Activated T-helper 17 cell treated with anti-CD3 and anti-CD28 coated beads, Interleukin-2, amount 50 U/mL, for 72 hours (primary cell): ENCODE measurements around the gene SHOX. TPM values are rescaled to one million over a fixed set of nuclear protein-coding genes. Genes with fewer than 3 reads are reported as not detected.

Experiments
- ATAC-seq: fragments of 150-1000 bp; cut with Tn5 transposase; replicated peaks from 2 replicates; pipeline ENCODE4 v1.10.0; 2021; ENCODE audit warnings: mild to moderate bottlenecking, moderate library complexity
- H3K27ac Mint-ChIP-seq: one replicate; pipeline ENCODE4 v1.8.0; 2022; ENCODE audit warnings: mixed read lengths
- H3K27me3 Mint-ChIP-seq: one replicate; pipeline ENCODE4 v1.8.0; 2022; ENCODE audit warnings: mixed read lengths
- H3K36me3 Mint-ChIP-seq: one replicate; pipeline ENCODE4 v1.8.0; 2022; ENCODE audit warnings: low read depth, mild to moderate bottlenecking, mixed read lengths
- H3K4me1 Mint-ChIP-seq: one replicate; pipeline ENCODE4 v1.8.0; 2022; ENCODE audit warnings: mixed read lengths
- H3K4me3 Mint-ChIP-seq: one replicate; pipeline ENCODE4 v1.8.0; 2022; ENCODE audit warnings: mild to moderate bottlenecking, mixed read lengths
- H3K9me3 Mint-ChIP-seq: one replicate; pipeline ENCODE4 v1.8.0; 2022; ENCODE audit warnings: mixed read lengths
- total RNA-seq, 2 donors: library from RNA; stranded (reverse); gene quantifications; one replicate each; pipeline ENCODE4 v1.2.3, GENCODE V29; 2022

The SHOX gene
- total RNA-seq, 2 donors from 2014 or later, result not detected

- Mint-ChIP-seq H3K36me3 (no peaks in the 10 kb centered on the region), H3K4me1 (peaks cover 16% of the 10 kb centered on the region), H3K9me3 (peaks cover 11% of the 10 kb centered on the region), H3K4me3 (no peak overlapping the region), H3K27me3 (peaks cover 46% of the 10 kb centered on the region), H3K27ac (no peak overlapping the region)
- ATAC-seq, result no peak
These were observed 2.6 kb upstream of the SHOX start for GRCh38 chrX:627995-628394.

GRCh38 chrX:629230-630006 is 1.2 kb upstream of the SHOX start:
- no peak overlapping the region for H3K27ac Mint-ChIP-seq

DNA sequence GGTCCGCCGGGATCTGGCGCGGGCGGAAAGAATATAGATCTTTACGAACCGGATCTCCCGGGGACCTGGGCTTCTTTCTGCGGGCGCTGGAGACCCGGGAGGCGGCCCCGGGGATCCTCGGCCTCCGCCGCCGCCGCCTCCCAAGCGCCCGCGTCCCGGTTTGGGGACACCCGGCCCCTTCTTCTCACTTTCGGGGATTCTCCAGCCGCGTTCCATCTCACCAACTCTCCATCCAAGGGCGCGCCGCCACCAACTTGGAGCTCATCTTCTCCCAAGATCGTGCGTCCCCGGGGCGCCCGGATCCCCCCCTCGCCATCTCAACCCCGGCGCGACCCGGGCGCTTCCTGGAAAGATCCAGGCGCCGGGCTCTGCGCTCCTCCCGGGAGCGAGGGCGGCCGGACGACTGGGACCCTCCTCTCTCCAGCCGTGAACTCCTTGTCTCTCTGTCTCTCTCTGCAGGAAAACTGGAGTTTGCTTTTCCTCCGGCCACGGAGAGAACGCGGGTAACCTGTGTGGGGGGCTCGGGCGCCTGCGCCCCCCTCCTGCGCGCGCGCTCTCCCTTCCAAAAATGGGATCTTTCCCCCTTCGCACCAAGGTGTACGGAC is 482 bp upstream of the SHOX start:
- peaks cover 11% of the 10 kb centered on the region for H3K9me3 Mint-ChIP-seq
- no peaks in the 10 kb centered on the region for H3K36me3 Mint-ChIP-seq
- peaks cover 12% of the 10 kb centered on the region for H3K4me1 Mint-ChIP-seq
- no peak overlapping the region for H3K27ac Mint-ChIP-seq
- ATAC-seq, result no peak
- H3K4me3 Mint-ChIP-seq, result no peak overlapping the region
- H3K27me3 Mint-ChIP-seq, result peaks cover 50% of the 10 kb centered on the region

More at GRCh38 chrX:629230-630006, 1.2 kb upstream of the SHOX start:
- Mint-ChIP-seq H3K36me3 (no peaks in the 10 kb centered on the region), H3K4me1 (peaks cover 12% of the 10 kb centered on the region), H3K27me3 (peaks cover 49% of the 10 kb centered on the region), H3K4me3 (no peak overlapping the region), H3K9me3 (peaks cover 11% of the 10 kb centered on the region)
- no peak for ATAC-seq

DNA sequence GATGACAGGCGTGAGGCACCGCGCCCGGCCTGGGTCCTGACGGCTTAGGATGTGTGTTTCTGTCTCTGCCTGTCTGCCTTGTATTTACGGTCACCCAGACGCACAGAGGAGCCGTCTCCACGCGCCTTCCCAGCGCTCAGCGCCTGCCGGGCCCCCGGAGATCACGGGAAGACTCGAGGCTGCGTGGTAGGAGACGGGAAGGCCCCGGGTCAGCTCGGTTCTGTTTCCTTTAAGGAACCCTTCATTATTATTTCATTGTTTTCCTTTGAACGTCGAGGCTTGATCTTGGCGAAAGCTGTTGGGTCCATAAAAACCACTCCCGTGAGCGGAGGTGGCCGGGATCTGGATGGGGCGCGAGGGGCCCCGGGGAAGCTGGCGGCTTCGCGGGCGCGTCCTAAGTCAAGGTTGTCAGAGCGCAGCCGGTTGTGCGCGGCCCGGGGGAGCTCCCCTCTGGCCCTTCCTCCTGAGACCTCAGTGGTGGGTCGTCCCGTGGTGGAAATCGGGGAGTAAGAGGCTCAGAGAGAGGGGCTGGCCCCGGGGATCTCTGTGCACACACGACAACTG is 1.3 kb downstream of the SHOX start:
- Mint-ChIP-seq H3K36me3 (no peaks in the 10 kb centered on the region), H3K27ac (no peak overlapping the region), H3K4me3 (no peak overlapping the region), H3K4me1 (peaks cover 12% of the 10 kb centered on the region), H3K27me3 (peaks cover 47% of the 10 kb centered on the region), H3K9me3 (peaks cover 6% of the 10 kb centered on the region)
- no peak for ATAC-seq

DNA sequence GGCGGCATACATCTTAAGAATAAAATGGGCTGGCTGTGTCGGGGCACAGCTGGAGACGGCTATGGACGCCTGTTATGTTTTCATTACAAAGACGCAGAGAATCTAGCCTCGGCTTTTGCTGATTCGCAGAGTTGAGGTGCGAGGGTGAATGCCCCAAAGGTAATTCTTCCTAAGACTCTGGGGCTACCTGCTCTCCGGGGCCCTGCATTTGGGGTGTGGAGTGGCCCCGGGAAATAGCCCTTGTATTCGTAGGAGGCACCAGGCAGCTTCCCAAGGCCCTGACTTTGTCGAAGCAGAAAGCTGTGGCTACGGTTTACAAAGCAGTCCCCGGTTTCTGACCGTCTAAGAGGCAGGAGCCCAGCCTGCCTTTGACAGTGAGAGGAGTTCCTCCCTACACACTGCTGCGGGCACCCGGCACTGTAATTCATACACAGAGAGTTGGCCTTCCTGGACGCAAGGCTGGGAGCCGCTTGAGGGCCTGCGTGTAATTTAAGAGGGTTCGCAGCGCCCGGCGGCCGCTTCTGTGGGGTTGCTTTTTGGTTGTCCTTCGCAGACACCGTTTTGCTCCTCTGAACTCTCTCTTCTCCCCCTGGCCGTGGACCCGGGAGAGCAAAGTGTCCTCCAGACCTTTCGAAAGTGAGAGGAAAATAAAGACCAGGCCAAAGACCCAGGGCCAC is 1.9 kb downstream of the SHOX start:
- Mint-ChIP-seq H3K27me3 (peaks cover 49% of the 10 kb centered on the region), H3K36me3 (no peaks in the 10 kb centered on the region)
- ATAC-seq, result no peak

DNA sequence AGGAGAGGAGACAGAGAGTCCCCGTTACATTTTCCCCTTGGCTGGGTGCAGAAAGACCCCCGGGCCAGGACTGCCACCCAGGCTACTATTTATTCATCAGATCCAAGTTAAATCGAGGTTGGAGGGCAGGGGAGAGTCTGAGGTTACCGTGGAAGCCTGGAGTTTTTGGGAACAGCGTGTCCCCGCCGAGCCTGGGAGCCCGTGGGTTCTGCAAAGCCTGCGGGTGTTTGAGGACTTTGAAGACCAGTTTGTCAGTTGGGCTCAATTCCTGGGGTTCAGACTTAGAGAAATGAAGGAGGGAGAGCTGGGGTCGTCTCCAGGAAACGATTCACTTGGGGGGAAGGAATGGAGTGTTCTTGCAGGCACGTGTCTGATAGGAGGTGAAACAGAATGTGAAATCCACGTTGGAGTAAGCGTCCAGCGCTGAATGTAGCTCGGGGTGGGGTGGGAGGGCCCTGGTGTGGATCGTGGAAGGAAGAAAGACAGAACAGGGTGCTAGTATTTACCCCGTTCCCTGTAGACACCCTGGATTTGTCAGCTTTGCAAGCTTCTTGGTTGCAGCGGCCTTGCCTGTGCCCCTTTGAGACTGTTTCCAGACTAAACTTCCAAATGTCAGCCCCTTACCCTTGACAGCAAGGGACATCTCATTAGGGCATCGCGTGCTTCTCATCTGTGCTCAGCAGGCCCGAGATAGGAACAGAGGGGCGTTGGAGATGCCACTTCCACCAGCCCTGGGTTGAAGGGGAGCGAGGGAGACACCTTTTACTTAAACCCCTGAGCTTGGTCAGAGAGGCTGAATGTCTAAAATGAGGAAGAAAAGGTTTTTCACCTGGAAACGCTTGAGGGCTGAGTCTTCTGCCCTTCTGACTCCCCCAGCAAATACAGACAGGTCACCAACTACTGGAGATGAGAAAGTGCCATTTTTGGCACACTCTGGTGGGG is 2.7 kb downstream of the SHOX start:
- H3K4me3 Mint-ChIP-seq, result no peak overlapping the region
- H3K36me3 Mint-ChIP-seq, result no peaks in the 10 kb centered on the region
- no peak overlapping the region for H3K27ac Mint-ChIP-seq
- H3K4me1 Mint-ChIP-seq, result peaks cover 6% of the 10 kb centered on the region
- H3K27me3 Mint-ChIP-seq, result peaks cover 52% of the 10 kb centered on the region
- no peaks in the 10 kb centered on the region for H3K9me3 Mint-ChIP-seq
- ATAC-seq, result no peak

More for the DNA sequence above, 1.9 kb downstream of the SHOX start:
- Mint-ChIP-seq H3K27ac (no peak overlapping the region), H3K4me3 (no peak overlapping the region), H3K9me3 (peaks cover 3% of the 10 kb centered on the region), H3K4me1 (peaks cover 12% of the 10 kb centered on the region)

DNA sequence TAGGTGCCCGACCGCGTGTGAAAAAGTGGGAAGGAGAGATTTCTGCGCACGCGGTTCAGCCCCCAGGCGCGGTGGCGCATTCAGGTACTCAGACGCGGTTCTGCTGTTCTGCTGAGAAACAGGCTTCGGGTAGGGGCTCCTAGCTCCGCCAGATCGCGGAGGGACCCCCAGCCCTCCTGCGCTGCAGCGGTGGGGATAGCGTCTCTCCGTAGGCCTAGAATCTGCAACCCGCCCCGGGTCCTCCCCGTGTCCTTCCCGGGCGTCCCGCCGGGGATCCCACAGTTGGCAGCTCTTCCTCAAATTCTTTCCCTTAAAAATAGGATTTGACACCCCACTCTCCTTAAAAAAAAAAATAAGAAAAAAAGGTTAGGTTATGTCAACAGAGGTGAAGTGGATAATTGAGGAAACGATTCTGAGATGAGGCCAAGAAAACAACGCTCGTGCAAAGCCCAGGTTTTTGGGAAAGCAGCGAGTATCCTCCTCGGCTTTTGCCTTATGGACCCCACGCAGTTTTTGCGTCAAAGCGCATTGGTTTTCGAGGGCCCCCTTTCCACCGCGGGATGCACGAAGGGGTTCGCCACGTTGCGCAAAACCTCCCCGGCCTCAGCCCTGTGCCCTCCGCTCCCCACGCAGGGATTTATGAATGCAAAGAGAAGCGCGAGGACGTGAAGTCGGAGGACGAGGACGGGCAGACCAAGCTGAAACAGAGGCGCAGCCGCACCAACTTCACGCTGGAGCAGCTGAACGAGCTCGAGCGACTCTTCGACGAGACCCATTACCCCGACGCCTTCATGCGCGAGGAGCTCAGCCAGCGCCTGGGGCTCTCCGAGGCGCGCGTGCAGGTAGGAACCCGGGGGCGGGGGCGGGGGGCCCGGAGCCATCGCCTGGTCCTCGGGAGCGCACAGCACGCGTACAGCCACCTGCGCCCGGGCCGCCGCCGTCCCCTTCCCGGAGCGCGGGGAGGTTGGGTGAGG is 3.7 kb downstream of the SHOX start:
- ATAC-seq, result no peak
- H3K27me3 Mint-ChIP-seq, result peaks cover 48% of the 10 kb centered on the region
- no peak overlapping the region for H3K4me3 Mint-ChIP-seq
- H3K4me1 Mint-ChIP-seq, result peaks cover 2% of the 10 kb centered on the region
- no peaks in the 10 kb centered on the region for H3K36me3 Mint-ChIP-seq
- no peaks in the 10 kb centered on the region for H3K9me3 Mint-ChIP-seq
- H3K27ac Mint-ChIP-seq, result no peak overlapping the region

DNA sequence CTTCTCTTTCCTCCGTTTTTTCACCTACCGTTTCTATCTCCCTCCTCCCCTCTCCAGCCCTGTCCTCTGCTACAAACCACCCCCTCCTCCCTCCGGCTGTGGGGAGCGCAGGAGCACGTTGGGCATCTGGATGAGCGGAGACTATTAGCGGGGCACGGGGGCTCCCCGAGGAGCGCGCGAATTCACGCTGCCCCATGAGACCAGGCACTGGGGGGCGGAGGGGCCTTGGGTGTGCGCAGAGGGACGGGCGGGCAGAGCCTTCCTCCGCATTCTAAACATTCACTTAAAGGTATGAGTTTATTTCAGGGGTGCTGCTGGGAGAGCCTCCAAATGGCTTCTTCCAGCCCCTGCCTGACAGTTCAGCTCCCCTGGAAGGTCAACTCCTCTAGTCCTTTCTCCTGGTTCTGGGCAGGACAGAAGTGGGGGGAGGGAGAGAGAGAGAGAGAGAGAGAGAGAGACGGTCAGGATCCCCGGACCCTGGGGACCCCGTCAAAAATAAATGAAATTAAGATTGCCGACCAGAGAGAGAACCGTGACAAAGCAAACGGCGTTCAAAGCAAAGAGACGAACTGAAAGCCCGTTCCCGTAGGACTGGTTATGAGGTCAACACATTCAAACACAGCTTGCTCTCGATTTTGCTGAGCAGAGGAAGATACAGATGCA is 5.0 kb downstream of the SHOX start:
- no peak for ATAC-seq
- Mint-ChIP-seq H3K9me3 (no peaks in the 10 kb centered on the region), H3K4me3 (no peak overlapping the region), H3K36me3 (no peaks in the 10 kb centered on the region), H3K27ac (no peak overlapping the region), H3K4me1 (no peaks in the 10 kb centered on the region), H3K27me3 (peaks cover 45% of the 10 kb centered on the region)

DNA sequence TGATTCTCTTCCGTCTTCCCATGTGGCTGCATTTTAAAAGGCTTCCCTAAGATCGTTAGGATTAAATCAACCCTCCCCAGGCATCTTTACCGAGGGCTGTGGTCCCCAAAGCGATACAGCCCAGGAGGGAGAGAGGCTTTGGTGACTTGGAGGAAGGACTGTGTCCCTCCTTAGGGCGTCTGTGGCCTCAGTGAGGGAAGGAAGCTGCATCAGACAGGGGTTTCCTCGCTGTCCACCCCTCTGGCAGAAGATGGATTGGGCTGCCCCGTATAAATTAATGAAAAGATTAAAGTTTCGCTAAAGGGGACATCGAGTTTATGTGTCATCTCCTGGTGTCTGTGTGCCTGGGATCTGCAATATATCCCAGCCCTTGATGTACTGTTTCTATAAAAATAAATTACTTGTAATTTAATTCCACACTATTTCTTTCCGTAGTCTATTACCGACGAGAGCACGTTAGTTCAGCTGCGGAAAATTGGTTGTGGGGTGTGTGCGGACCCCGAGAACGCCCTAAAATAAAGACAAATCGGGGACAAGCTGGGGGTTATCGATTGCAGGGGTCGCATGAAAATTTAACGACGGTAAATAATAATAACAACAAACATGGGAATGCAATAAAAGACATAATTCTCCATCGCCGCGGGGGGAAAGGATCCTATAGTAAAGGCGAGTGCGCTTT is 6.5 kb downstream of the SHOX start:
- ATAC-seq, result no peak
- Mint-ChIP-seq H3K36me3 (no peaks in the 10 kb centered on the region), H3K4me3 (no peak overlapping the region), H3K4me1 (no peaks in the 10 kb centered on the region), H3K27me3 (peaks cover 41% of the 10 kb centered on the region), H3K27ac (no peak overlapping the region), H3K9me3 (no peaks in the 10 kb centered on the region)

DNA sequence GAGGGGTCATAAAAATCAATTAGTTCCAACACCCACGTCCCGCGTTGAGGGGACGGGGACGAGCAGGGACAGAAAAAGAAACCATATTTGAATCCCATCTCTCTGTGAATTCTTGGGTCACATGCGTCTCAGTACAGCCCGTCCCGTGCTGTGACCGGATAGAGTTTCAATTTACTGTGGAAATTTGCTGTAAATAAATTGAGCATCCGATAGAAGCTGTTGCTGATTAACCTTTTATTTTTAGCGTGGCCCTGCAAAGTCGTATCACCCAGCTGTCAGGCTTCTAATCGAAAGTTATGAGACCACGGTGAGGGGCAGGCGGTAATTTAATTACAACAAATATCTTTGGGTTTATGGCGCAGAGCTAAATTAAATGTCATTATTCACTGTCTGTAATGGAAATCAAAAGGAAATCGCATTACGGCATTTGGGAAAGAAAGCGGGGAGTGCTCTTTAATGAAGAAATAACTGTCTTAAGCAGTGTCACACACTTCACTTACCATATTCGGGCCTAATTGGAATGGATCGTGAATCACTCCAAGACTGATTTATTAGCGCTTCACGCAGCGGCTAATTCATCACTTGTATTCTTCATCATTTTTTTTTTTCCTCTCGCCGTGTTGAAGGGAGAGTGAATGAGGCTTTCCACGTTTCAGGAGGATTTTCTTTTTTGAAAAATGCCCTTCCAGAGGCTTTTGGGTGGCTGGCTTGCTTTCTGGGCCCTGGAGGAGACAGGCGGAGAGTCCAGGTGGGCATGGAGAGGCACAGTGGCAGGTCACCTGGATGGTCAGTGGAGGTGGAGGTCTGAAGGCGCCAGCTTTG is 7.3 kb downstream of the SHOX start:
- H3K27me3 Mint-ChIP-seq, result peaks cover 39% of the 10 kb centered on the region

DNA sequence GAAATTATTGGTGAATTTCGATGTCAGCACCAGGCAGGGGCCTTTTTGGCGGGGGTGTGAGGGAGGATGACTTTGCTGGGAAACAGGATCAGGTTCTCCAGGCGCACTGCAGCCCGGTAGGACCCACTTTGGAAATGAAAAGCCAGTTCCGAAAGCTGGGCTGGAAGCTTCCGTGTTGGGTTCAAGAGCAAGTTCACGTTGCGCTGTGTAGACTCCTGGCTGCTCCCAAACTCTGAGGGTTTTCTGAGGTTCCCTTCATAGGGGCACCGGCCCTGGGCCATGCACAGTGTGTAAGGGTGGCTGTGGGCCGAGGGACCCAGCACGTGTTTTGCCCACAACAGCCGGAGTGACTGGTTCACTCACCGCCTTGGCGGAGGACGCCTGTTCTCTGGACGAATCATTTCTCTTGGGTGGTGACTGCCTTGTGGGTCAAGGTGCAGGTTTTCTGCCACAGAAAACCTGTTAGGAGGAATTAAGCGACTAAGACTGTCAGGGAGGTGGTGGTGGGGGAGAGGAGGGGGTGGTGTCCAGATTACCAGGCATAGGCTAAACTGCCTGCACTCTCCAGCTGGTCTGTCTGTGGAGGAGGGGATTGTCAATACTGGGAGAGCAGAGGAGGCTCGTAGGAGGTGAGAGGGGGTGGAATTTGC is 8.0 kb downstream of the SHOX start:
- H3K4me1 Mint-ChIP-seq, result no peaks in the 10 kb centered on the region
- H3K4me3 Mint-ChIP-seq, result no peak overlapping the region
- no peaks in the 10 kb centered on the region for H3K9me3 Mint-ChIP-seq
- H3K27ac Mint-ChIP-seq, result no peak overlapping the region
- ATAC-seq, result no peak
- H3K27me3 Mint-ChIP-seq, result peaks cover 32% of the 10 kb centered on the region
- no peaks in the 10 kb centered on the region for H3K36me3 Mint-ChIP-seq

More for the DNA sequence above, 7.3 kb downstream of the SHOX start:
- H3K27ac Mint-ChIP-seq, result no peak overlapping the region
- ATAC-seq, result no peak
- no peaks in the 10 kb centered on the region for H3K4me1 Mint-ChIP-seq
- H3K9me3 Mint-ChIP-seq, result no peaks in the 10 kb centered on the region
- H3K4me3 Mint-ChIP-seq, result no peak overlapping the region
- no peaks in the 10 kb centered on the region for H3K36me3 Mint-ChIP-seq
